OCI-LY7 (cell line): ENCODE measurements around the gene BBOF1. TPM values are rescaled to one million over a fixed set of nuclear protein-coding genes. Genes with fewer than 3 reads are reported as not detected.
"Not testable (repeated sequence)": the region's sequence is repeated elsewhere in the genome, so short reads cannot be mapped to it uniquely, and the experiment has no call there.

Experiments used
- BruUV-seq: library from RNA; stranded (reverse); fragments of 400-500 nt; replicated peaks from 2 replicates; lab custom pipeline; 2021; lab: Mats Ljungman, UMichigan
- CTCF ChIA-PET: fragments of 300-600 bp; sonication (Branson Sonifier 250); formaldehyde crosslinking; loops from one replicate; lab custom pipeline; 2022; ENCODE audit warnings: antibody characterized with exemption; ENCODE audit not compliant: unreplicated experiment; lab: Charles Lee
- POLR2A ChIA-PET: fragments of 300-600 bp; sonication (Branson Sonifier 250); formaldehyde crosslinking; loops from one replicate; lab custom pipeline; 2022; ENCODE audit warnings: antibody characterized with exemption; lab: Charles Lee
- DNase-seq: peaks from one replicate; pipeline ENCODE4 v3.0.0-alpha.2; 2015; ENCODE audit warnings: low spot score
- H2AFZ ChIP-seq: fragments of 200-600 bp; sonication (generic), shearing (Covaris generic); 2 replicates; pipeline ENCODE4 v1.6.1; 2014; ENCODE audit warnings: mild to moderate bottlenecking, antibody characterized with exemption, low read length, moderate library complexity
- H3K27ac ChIP-seq: fragments of 200-600 bp; sonication (generic); 2 replicates; pipeline ENCODE4 v1.5.1; 2014; ENCODE audit warnings: mixed run types, low read depth, mild to moderate bottlenecking, moderate library complexity, low read length, inconsistent platforms; ENCODE audit not compliant: poor library complexity, severe bottlenecking
- H3K36me3 ChIP-seq: fragments of 200-600 bp; sonication (generic); 2 replicates; pipeline ENCODE4 v1.6.1; 2014; ENCODE audit warnings: mild to moderate bottlenecking, antibody characterized with exemption, low read length, moderate library complexity, mixed read lengths; ENCODE audit not compliant: insufficient read depth
- H3K4me1 ChIP-seq: fragments of 200-600 bp; sonication (generic); 2 replicates; pipeline ENCODE4 v1.5.1; 2014; ENCODE audit warnings: mild to moderate bottlenecking, low read length; ENCODE audit not compliant: insufficient read depth, poor library complexity, severe bottlenecking
- H3K4me2 ChIP-seq: fragments of 200-600 bp; sonication (generic); 2 replicates; pipeline ENCODE4 v1.6.1; 2014; ENCODE audit warnings: mild to moderate bottlenecking, low read length
- H3K4me3 ChIP-seq: fragments of 200-600 bp; sonication (generic); 2 replicates; pipeline ENCODE4 v1.5.1; 2014; ENCODE audit warnings: mild to moderate bottlenecking, low read depth, low read length; ENCODE audit not compliant: poor library complexity, severe bottlenecking
- H3K79me2 ChIP-seq: fragments of 200-600 bp; sonication (generic); 2 replicates; pipeline ENCODE4 v1.6.1; 2016; ENCODE audit warnings: low read depth, mild to moderate bottlenecking, low read length, moderate library complexity, mixed read lengths; ENCODE audit not compliant: insufficient read depth
- H3K9me2 ChIP-seq: fragments of 200-600 bp; sonication (generic); 2 replicates; pipeline ENCODE4 v1.6.1; 2016; ENCODE audit warnings: mild to moderate bottlenecking, low read length, mixed read lengths; ENCODE audit not compliant: insufficient read depth
- H3K9me3 ChIP-seq: fragments of 200-600 bp; sonication (generic); 2 replicates; pipeline ENCODE4 v1.6.1; 2014; ENCODE audit warnings: mild to moderate bottlenecking, mixed run types, low read length, mixed read lengths
- H4K20me1 ChIP-seq: fragments of 200-600 bp; sonication (generic); 2 replicates; pipeline ENCODE4 v1.6.1; 2014; ENCODE audit warnings: mild to moderate bottlenecking, antibody characterized with exemption, low read length, moderate library complexity, mixed read lengths; ENCODE audit not compliant: insufficient read depth
- EZH2phosphoT487 ChIP-seq: fragments of 200-600 bp; sonication (generic); IDR thresholded peaks from 2 replicates; pipeline ENCODE4 v1.6.1; 2018; ENCODE audit warnings: low read depth, borderline replicate concordance, mild to moderate bottlenecking, mixed run types, antibody characterized with exemption, low read length, moderate library complexity, mixed read lengths
- intact Hi-C: fragments of 100-400 bp; cut with micrococcal nuclease; formaldehyde crosslinking; loops from one replicate; pipeline ENCODE4 v1.10.0; 2022; ENCODE audit not compliant: unreplicated experiment
- total RNA-seq, 2 experiments: library from RNA; depleted of rRNA in 1 of 2; stranded (reverse); fragments of >200 nt in 1 of 2; shearing (Covaris generic) in 1 of 2; gene quantifications; 2 replicates each; pipeline ENCODE4 v1.2.3, GENCODE V29; 2014 to 2022
- TF ChIP-seq, protein P1 (sequence below): fragments of 200-600 bp; sonication (generic); conservative IDR thresholded peaks from 2 replicates; pipeline ENCODE4 v1.5.1; 2014; ENCODE audit warnings: mild to moderate bottlenecking, antibody characterized with exemption, low read length, moderate library complexity, mixed read lengths

BBOF1 gene
- total RNA-seq, 2 experiments from 2014 or later: 1.7 to 3.2 TPM

DNA sequence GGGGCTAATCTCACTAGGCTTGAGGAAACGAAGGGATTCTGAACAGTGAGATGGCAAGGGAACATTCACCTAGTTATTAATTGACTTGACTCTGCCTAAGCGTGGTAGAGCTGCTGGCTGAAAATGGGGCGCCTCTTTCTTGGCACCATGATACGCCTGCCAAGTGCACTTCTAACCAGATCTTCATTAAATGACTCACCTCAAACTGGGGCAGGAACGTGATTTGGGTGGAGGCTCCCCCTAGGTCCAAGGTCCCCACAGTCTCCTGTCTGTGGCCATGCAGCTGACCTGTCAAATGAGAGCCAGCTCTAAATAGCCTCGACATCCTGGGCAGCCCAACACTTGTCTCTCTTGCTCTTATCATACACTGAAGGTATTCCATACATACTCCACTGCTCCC is 43.0 kb upstream of the BBOF1 start:
- no peak overlapping the region for H2AFZ ChIP-seq
- H3K4me1 ChIP-seq: no peaks in the 10 kb centered on the region
- intact Hi-C loops: no loop called here
- H3K36me3 ChIP-seq: no peaks in the 10 kb centered on the region
- no peaks in the 10 kb centered on the region for H4K20me1 ChIP-seq
- no peak for DNase-seq
- no peak overlapping the region for H3K4me2 ChIP-seq
- no peaks in the 10 kb centered on the region for H3K79me2 ChIP-seq
- CTCF ChIA-PET: no interaction called here
- H3K9me2 ChIP-seq: no peaks in the 10 kb centered on the region
- POLR2A ChIA-PET: no interaction called here
- no TSS peak for BruUV-seq
- H3K9me3 ChIP-seq: no peaks in the 10 kb centered on the region
- H3K4me3 ChIP-seq: no peak overlapping the region
- H3K27ac ChIP-seq: no peak overlapping the region
- no peak for TF ChIP-seq EZH2phosphoT487
- TF ChIP-seq, protein P1, sequence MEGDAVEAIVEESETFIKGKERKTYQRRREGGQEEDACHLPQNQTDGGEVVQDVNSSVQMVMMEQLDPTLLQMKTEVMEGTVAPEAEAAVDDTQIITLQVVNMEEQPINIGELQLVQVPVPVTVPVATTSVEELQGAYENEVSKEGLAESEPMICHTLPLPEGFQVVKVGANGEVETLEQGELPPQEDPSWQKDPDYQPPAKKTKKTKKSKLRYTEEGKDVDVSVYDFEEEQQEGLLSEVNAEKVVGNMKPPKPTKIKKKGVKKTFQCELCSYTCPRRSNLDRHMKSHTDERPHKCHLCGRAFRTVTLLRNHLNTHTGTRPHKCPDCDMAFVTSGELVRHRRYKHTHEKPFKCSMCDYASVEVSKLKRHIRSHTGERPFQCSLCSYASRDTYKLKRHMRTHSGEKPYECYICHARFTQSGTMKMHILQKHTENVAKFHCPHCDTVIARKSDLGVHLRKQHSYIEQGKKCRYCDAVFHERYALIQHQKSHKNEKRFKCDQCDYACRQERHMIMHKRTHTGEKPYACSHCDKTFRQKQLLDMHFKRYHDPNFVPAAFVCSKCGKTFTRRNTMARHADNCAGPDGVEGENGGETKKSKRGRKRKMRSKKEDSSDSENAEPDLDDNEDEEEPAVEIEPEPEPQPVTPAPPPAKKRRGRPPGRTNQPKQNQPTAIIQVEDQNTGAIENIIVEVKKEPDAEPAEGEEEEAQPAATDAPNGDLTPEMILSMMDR: no peak

DNA sequence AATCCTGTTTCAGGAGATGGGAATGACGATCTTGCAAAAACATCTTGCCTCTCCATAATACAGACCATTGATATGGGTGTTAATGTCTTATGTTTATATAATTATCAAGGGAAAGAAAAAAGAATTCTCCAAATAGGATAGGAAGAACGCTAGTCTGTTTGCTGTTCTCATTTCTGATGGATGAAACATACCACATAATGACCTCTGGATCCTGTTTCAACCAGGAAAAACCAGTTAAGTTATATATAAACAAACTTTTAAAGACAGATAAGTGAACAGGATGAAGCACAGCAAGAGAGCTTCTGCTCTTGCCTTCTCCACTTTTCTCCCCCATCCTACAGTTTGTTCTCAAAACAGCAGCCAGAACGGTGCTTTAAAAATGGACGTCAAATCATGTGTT is 41.3 kb upstream of the BBOF1 start:
- intact Hi-C loops: no loop called here
- TF ChIP-seq EZH2phosphoT487: no peak
- TF ChIP-seq, protein P1: no peak
- POLR2A ChIA-PET: interaction anchor here (0.7 kb wide), 3 partner anchors 10 to 682 kb away, joined by 3 to 5 read pairs (median 4); no protein-coding TSS in a partner anchor

DNA sequence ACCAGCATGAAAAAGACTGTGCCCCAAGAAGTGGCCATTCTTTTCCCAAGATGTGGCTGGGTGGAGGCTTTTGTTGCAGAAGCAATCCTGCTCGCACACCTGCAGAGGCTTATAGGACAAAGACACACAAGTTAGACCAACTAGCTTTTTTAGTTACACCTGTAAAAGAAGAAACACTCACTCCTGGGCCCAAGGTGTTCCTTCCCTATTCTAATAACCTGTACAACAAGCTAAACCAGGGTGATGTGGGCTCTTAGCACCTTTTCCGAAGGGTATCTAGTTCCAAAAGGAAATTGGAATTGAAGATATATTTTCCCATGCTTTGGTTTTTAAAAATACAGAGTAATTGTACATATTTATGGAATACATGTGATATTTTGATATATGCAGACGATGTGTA is 31.1 kb upstream of the BBOF1 start:
- BruUV-seq: no TSS peak
- no peak overlapping the region for H2AFZ ChIP-seq
- intact Hi-C loops: no loop called here
- H3K36me3 ChIP-seq: no peaks in the 10 kb centered on the region
- H3K4me2 ChIP-seq: no peak overlapping the region
- no peaks in the 10 kb centered on the region for H3K79me2 ChIP-seq
- no peak overlapping the region for H3K27ac ChIP-seq
- TF ChIP-seq EZH2phosphoT487: no peak
- TF ChIP-seq, protein P1: no peak
- ChIA-PET CTCF (no interaction called here), POLR2A (interaction anchor here (0.6 kb wide), 1 partner anchor 11 kb away, joined by 3 read pairs; no protein-coding TSS in a partner anchor)
- DNase-seq: no peak
- no peaks in the 10 kb centered on the region for H4K20me1 ChIP-seq
- H3K4me3 ChIP-seq: no peak overlapping the region
- no peaks in the 10 kb centered on the region for H3K4me1 ChIP-seq
- no peaks in the 10 kb centered on the region for H3K9me2 ChIP-seq
- H3K9me3 ChIP-seq: no peaks in the 10 kb centered on the region

More for the DNA sequence above, 41.3 kb upstream of the BBOF1 start:
- H3K4me1 ChIP-seq: no peaks in the 10 kb centered on the region
- H3K36me3 ChIP-seq: no peaks in the 10 kb centered on the region
- no peak overlapping the region for H3K4me2 ChIP-seq
- no peak overlapping the region for H3K4me3 ChIP-seq
- no TSS peak for BruUV-seq
- CTCF ChIA-PET: no interaction called here
- no peaks in the 10 kb centered on the region for H3K79me2 ChIP-seq
- H2AFZ ChIP-seq: no peak overlapping the region
- no peak overlapping the region for H3K27ac ChIP-seq
- H3K9me3 ChIP-seq: no peaks in the 10 kb centered on the region
- no peaks in the 10 kb centered on the region for H3K9me2 ChIP-seq
- H4K20me1 ChIP-seq: no peaks in the 10 kb centered on the region
- DNase-seq: no peak

DNA sequence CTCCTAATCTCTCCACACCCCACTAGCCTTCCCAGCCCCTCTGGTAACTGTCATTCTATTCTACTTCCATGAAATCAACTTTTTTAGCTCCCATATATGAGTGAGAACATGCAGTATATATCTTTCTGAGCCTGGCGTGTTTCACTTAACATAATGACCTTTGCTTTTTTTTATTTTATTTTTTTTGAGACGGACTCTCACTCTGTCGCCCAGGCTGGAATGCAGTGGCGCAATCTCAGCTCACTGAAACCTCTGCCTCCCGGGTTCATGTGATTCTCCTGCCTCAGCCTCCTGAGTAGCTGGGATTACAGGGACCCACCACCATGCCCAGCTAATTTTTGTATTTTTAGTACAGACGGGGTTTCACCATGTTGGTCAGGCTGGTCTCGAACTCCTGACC is 30.5 kb upstream of the BBOF1 start:
- POLR2A ChIA-PET, H3K27ac ChIP-seq, H2AFZ ChIP-seq, H3K9me3 ChIP-seq, intact Hi-C loops, H4K20me1 ChIP-seq, H3K36me3 ChIP-seq, H3K4me3 ChIP-seq, H3K9me2 ChIP-seq, BruUV-seq, H3K79me2 ChIP-seq, H3K4me1 ChIP-seq, DNase-seq, CTCF ChIA-PET, H3K4me2 ChIP-seq: not testable (repeated sequence)
